ENCODE data around the gene SORBS2. TPM values are rescaled to one million over a fixed set of nuclear protein-coding genes. Genes with fewer than 3 reads are reported as not detected.
A peak's percentile ranks its signal among the peaks of the same experiment; 100 is the strongest.

Gene SORBS2
- total and polyA plus RNA-seq, 9 donors, result 17.4 to 204 (median 32.7) TPM

DNA sequence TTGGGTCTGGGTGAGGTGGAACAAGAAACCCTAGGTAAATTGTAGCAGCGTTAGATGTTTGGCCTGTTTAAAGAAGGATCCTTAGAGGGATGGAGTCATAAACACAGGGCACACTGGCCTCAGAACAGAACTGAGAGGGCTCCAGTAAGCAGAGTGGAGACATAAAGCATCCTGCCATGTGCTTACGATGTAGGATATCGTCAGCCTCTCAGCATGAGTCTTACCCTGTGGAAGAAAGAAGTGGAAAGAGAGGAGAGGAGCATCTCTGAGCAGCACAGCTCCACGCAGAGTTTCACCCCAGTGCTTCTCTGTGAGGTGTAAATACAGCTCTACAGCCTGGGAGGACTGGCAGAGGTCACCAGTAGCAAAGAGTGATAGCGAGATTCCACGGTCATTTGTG, 27.8 kb upstream of the SORBS2 start:
- TF ChIP-seq POLR2A (IDR thresholded peaks at IDR 0.05) (no peak), EP300 (IDR thresholded peaks at IDR 0.05) (no peak)
- TF ChIP-seq, protein P1, sequence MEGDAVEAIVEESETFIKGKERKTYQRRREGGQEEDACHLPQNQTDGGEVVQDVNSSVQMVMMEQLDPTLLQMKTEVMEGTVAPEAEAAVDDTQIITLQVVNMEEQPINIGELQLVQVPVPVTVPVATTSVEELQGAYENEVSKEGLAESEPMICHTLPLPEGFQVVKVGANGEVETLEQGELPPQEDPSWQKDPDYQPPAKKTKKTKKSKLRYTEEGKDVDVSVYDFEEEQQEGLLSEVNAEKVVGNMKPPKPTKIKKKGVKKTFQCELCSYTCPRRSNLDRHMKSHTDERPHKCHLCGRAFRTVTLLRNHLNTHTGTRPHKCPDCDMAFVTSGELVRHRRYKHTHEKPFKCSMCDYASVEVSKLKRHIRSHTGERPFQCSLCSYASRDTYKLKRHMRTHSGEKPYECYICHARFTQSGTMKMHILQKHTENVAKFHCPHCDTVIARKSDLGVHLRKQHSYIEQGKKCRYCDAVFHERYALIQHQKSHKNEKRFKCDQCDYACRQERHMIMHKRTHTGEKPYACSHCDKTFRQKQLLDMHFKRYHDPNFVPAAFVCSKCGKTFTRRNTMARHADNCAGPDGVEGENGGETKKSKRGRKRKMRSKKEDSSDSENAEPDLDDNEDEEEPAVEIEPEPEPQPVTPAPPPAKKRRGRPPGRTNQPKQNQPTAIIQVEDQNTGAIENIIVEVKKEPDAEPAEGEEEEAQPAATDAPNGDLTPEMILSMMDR (IDR thresholded peaks at IDR 0.05), result no peak
- no peak for DNase-seq
- intact Hi-C loops (cut with DNase I), result no loop called here

DNA sequence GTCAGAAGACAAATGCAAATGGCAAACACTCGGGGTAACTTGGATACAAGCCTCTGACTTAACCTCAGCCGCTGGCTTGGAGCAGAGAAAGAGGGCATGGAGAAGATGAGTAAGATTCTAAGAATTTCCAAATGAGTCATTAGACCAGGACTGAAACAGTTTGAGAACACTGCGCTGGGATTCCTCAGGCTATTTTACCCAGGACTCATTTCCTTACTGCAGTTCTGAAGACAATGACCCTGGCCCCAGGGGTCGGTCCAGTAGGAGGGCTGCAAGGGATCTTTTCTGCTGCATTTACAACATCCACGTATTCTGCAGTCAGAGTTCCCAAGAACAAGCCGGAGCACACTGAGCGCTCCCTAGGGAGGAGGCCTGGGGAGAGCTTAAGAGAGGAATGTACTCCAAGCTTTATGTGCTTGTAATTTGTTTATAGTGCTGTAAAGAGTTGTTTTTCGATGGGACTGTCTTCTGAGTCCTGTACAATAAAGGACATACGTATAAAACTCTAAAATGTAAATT, 27.3 kb upstream of the SORBS2 start:
- Histone ChIP-seq H3K36me3 (no peaks in the 10 kb centered on the region), H3K9me3 (no peaks in the 10 kb centered on the region), H3K4me3 (no peak overlapping the region), H3K27me3 (no peaks in the 10 kb centered on the region), H3K4me1 (ENCODE audit: insufficient read depth) (peaks cover 9% of the 10 kb centered on the region), H3K27ac (peak overlapping the region in 1 of 2 donors; percentile 1)
- WGBS, 3 donors, result 13 to 19% (median 16%) methylated on average over 9 of the region's 9 CpGs
- intact Hi-C loops (cut with DNase I), result no loop called here
- peak; percentile 36 to 73 (median 47) for DNase-seq
- TF ChIP-seq POLR2A (IDR thresholded peaks at IDR 0.05) (no peak), EP300 (IDR thresholded peaks at IDR 0.05) (no peak)

More for the DNA sequence above, 27.8 kb upstream of the SORBS2 start:
- 80 to 82% (median 80%) methylated on average over 6 of the region's 6 CpGs for WGBS, 3 donors
- Histone ChIP-seq H3K36me3 (no peaks in the 10 kb centered on the region), H3K27me3 (no peaks in the 10 kb centered on the region), H3K4me1 (ENCODE audit: insufficient read depth) (peaks cover 9% of the 10 kb centered on the region), H3K9me3 (no peaks in the 10 kb centered on the region), H3K4me3 (no peak overlapping the region), H3K27ac (peak overlapping the region in 1 of 2 donors; percentile 1)

DNA sequence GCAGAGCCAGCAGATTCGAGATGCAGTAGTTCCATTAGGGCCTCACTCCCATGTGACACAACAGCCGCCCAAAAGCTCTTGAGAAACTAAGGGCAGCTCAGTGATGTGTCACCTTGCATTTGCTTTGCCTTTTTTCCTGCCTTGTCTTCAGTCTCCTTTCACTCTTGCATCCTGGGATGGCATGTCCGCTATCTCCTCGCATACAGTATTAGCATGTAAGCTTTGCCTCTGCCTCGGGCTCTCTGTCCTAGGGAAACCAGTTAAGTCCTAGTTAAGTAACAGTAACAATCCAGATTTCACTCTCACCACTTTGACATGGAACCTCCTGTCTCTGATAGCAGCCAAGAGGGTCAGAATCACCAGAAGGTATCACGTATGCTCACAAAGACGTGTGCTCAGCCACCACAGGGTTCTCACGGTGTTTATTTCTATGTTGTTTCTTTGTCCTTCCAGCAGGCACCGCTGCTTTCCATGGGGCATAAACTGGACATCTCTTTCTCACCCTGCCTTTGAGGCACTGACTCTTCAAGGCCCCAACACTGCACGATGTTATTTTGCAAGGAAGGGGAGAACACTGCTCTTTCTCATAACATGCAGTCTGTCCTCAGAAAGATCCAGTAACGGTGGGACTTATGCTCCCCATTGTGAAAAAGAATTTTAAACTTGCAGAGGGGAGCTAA, 26.7 kb upstream of the SORBS2 start:
- H3K4me1 ChIP-seq (ENCODE audit: insufficient read depth), result peaks cover 9% of the 10 kb centered on the region
- no peak for DNase-seq
- intact Hi-C loops (cut with DNase I), result no loop called here
- no peaks in the 10 kb centered on the region for H3K36me3 ChIP-seq
- 76 to 79% (median 78%) methylated on average over 11 of the region's 11 CpGs for WGBS, 3 donors
- no peak overlapping the region for H3K27ac ChIP-seq
- no peak overlapping the region for H3K4me3 ChIP-seq
- H3K9me3 ChIP-seq, result no peaks in the 10 kb centered on the region
- no peaks in the 10 kb centered on the region for H3K27me3 ChIP-seq
- TF ChIP-seq EP300 (IDR thresholded peaks at IDR 0.05) (no peak), POLR2A (IDR thresholded peaks at IDR 0.05) (no peak)
- TF ChIP-seq, protein P1 (IDR thresholded peaks at IDR 0.05), result no peak

DNA sequence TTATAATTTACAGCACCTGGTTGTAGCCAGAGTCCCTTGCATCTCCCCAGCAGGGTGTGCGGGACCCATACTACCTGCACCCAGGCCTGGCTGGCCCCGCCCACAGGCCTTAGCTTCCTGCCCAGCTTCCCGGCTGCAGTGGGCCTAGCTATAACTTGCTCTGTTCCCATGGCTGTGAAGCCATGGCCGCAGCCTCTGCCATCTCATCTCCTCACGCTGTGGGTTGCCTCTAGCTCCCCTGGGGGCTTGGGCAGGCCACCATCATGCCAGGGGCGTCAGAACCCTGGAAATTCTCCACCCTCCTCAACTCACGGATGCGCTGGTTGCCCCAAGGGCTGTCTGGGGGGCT, 26.1 kb upstream of the SORBS2 start:
- intact Hi-C loops (cut with DNase I), result no loop called here
- Histone ChIP-seq H3K4me1 (ENCODE audit: insufficient read depth) (peaks cover 9% of the 10 kb centered on the region), H3K27me3 (no peaks in the 10 kb centered on the region), H3K4me3 (no peak overlapping the region), H3K36me3 (no peaks in the 10 kb centered on the region), H3K9me3 (no peaks in the 10 kb centered on the region), H3K27ac (no peak overlapping the region)
- WGBS, 3 donors, result 93 to 96% (median 96%) methylated on average over 8 of the region's 8 CpGs
- no peak for TF ChIP-seq EP300 (IDR thresholded peaks at IDR 0.05)
- TF ChIP-seq POLR2A (IDR thresholded peaks at IDR 0.05), result no peak
- TF ChIP-seq, protein P1 (IDR thresholded peaks at IDR 0.05), result no peak
- no peak for DNase-seq

DNA sequence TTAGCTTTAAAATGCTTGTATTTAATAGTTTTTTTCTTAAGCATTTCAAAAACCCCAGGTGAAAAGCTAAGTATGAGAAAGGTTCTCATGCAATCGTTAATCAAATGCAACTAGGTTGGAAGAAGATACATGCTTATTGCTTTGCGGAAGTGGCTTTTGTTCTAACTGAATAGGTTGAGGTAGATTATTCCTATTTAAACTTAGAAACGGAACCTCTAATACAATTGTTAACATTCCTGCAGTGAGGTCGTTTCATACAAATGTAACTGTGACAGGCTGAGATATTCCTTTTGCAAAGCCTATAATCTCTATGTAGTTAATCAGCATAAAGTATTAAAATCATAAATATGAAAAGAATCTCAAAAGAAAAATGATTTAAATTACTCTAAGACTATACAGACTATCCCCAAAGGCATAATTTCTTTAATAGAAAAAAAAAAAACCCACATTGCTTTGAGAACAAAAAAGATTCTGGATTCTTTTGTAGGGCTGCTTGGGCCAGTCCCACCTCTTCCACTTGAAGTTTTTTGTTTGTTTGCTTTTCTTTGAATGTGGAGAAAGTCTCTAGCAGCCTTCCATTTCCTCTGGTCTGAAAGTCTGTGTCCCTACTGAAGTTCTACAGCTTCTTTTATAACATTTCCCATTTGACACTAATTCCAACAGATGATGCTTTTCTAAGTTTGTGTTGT, 25.6 kb upstream of the SORBS2 start:
- no peak for DNase-seq
- H3K9me3 ChIP-seq, result no peaks in the 10 kb centered on the region
- H3K27ac ChIP-seq, result no peak overlapping the region
- no peaks in the 10 kb centered on the region for H3K27me3 ChIP-seq
- H3K4me1 ChIP-seq (ENCODE audit: insufficient read depth), result peaks cover 9% of the 10 kb centered on the region
- 43 to 50% (median 45%) methylated on average over 4 of the region's 4 CpGs for WGBS, 3 donors
- no peaks in the 10 kb centered on the region for H3K36me3 ChIP-seq
- H3K4me3 ChIP-seq, result no peak overlapping the region
- intact Hi-C loops (cut with DNase I), result no loop called here
- TF ChIP-seq, protein P1 (IDR thresholded peaks at IDR 0.05), result no peak
- TF ChIP-seq EP300 (IDR thresholded peaks at IDR 0.05) (no peak), POLR2A (IDR thresholded peaks at IDR 0.05) (no peak)
